ENCODE measurements around the gene ZNF674. TPM values are rescaled to one million over a fixed set of nuclear protein-coding genes. Genes with fewer than 3 reads are reported as not detected.

Gene ZNF674
- total RNA-seq, 1 donor from 2014 or later, result 5.6 TPM

GRCh38 chrX:46577221-46578005 lies 32.2 kb upstream of the ZNF674 start:
- Histone ChIP-seq H3K4me1 (peaks cover 3% of the 10 kb centered on the region), H3K27ac (no peak overlapping the region), H3K4me3 (no peak overlapping the region), H3K9me3 (no peaks in the 10 kb centered on the region), H3K27me3 (ENCODE audit: low read depth) (no peaks in the 10 kb centered on the region), H3K36me3 (no peaks in the 10 kb centered on the region)
- intact Hi-C loops (cut with DNase I), result no loop called here
- ATAC-seq (no peak), DNase-seq (no peak)
- TF ChIP-seq CTCF (IDR thresholded peaks at IDR 0.05), result no peak

DNA sequence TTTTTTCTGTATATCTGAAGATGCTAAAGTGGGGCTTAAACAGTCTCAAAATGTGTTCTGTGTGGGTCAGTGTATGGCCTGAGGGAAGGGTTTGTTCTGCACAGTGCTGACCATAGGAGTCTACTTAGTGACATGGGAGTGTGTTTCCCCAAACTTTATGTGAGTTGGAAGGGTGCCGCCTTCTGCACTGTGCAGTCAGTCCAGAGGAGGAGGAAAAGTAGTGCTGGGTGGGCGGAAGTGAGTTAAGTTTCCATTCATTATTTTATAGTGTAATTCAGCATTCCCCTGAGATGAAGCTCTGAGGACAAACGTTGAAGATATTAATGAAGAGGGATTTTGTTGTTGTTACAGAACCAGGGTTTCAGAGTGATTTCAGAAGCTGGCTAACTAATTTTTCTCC lies 31.2 kb upstream of the ZNF674 start:
- no peak for DNase-seq
- intact Hi-C loops (cut with DNase I), result no loop called here
- Histone ChIP-seq H3K4me3 (peak overlapping the region; percentile 63), H3K36me3 (no peaks in the 10 kb centered on the region), H3K27ac (no peak overlapping the region), H3K27me3 (ENCODE audit: low read depth) (no peaks in the 10 kb centered on the region), H3K4me1 (no peaks in the 10 kb centered on the region), H3K9me3 (no peaks in the 10 kb centered on the region)
- ATAC-seq, result no peak
- TF ChIP-seq CTCF (IDR thresholded peaks at IDR 0.05), result no peak

DNA sequence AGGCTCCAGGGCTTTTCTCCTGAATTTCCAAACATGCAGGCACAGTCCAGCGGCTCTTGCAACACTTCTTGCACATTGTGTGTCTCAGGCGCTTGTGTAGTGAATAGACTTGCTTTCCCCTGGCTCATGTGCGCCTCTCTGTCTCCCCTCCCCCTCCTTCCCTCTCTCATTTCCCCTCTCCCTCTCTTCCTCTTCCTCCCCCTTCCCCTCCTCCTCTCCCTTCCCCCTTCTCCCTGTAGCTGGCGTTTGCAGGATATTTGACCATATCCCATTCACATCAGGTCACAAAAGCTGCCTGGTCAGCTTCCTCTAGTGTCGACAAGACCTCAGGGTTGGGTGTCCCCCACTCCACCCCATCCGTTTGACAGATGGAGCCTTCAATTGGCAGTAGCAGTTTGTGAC lies 30.8 kb upstream of the ZNF674 start:
- ATAC-seq, result no peak
- no peaks in the 10 kb centered on the region for H3K27me3 ChIP-seq (ENCODE audit: low read depth)
- intact Hi-C loops (cut with DNase I), result no loop called here
- peak overlapping the region; percentile 63 for H3K4me3 ChIP-seq
- H3K4me1 ChIP-seq, result no peaks in the 10 kb centered on the region
- no peaks in the 10 kb centered on the region for H3K36me3 ChIP-seq
- no peak for DNase-seq
- H3K27ac ChIP-seq, result no peak overlapping the region
- no peak for TF ChIP-seq CTCF (IDR thresholded peaks at IDR 0.05)
- no peaks in the 10 kb centered on the region for H3K9me3 ChIP-seq

- H3K9me3 ChIP-seq, result no peaks in the 10 kb centered on the region
- intact Hi-C loops (cut with DNase I), result no loop called here
- TF ChIP-seq CTCF (IDR thresholded peaks at IDR 0.05), result no peak
- H3K4me1 ChIP-seq, result no peaks in the 10 kb centered on the region
- H3K4me3 ChIP-seq, result peak overlapping the region; percentile 63
- DNase-seq (no peak), ATAC-seq (no peak)
- no peak overlapping the region for H3K27ac ChIP-seq
- H3K27me3 ChIP-seq (ENCODE audit: low read depth), result no peaks in the 10 kb centered on the region
- no peaks in the 10 kb centered on the region for H3K36me3 ChIP-seq
Measured at GRCh38 chrX:46575586-46575985, 30.4 kb upstream of the ZNF674 start.

GRCh38 chrX:46574774-46575381 lies 29.7 kb upstream of the ZNF674 start:
- Histone ChIP-seq H3K4me3 (peak overlapping the region; percentile 63), H3K4me1 (no peaks in the 10 kb centered on the region), H3K36me3 (no peaks in the 10 kb centered on the region), H3K27ac (peak overlapping the region; percentile 62), H3K27me3 (ENCODE audit: low read depth) (no peaks in the 10 kb centered on the region), H3K9me3 (no peaks in the 10 kb centered on the region)
- DNase-seq (peak; percentile 55), ATAC-seq (peak; percentile 62 to 73)
- intact Hi-C loops (cut with DNase I), result no loop called here
- no peak for TF ChIP-seq CTCF (IDR thresholded peaks at IDR 0.05)
